Amniotic stem cell (primary cell): Measurements from ENCODE around the gene CDCP2.
"Not testable (repeated sequence)": the region's sequence is repeated elsewhere in the genome, so short reads cannot be mapped to it uniquely, and the experiment has no call there.

Source experiments
- DNase-seq: peaks from one replicate; lab custom pipeline; 2025; lab: John Stamatoyannopoulos, UW

The CDCP2 gene

DNA sequence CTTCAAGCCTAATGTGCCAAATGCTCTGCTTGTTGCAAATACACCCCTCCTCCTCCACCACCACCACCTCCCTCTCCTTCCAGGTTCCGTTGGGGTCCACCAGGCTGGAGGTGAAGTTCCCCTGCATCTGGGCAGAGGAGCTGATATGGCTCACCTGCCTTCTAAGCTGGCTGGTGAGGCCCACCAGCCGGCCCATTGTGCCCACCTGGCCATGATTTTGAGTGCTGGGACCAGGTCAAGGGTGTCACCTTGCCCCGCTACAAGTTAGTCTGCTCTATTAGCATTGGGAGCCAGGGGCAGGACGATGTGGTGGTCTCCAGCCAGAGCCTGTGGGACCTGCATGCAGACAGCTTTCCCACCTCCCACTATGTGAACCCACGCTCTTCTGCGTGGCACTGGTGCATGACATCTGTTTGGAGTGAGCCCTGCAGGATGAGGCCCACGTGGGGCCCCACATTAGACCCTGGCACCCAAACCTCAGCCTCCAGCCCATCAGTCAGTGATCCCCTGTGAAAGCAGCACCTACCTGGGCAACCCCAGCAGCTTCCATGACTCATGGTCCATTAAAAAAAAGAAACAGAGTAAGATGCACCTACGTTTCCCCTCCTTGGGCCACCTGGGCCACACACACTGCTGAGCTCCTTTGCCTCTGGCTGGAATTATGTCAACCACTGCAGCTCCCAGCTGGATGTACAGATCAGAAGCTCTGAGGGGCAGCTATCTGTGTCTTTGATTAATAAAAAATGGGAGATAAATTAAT lies 15.6 kb upstream of the CDCP2 start:
- DNase-seq: no peak

DNA sequence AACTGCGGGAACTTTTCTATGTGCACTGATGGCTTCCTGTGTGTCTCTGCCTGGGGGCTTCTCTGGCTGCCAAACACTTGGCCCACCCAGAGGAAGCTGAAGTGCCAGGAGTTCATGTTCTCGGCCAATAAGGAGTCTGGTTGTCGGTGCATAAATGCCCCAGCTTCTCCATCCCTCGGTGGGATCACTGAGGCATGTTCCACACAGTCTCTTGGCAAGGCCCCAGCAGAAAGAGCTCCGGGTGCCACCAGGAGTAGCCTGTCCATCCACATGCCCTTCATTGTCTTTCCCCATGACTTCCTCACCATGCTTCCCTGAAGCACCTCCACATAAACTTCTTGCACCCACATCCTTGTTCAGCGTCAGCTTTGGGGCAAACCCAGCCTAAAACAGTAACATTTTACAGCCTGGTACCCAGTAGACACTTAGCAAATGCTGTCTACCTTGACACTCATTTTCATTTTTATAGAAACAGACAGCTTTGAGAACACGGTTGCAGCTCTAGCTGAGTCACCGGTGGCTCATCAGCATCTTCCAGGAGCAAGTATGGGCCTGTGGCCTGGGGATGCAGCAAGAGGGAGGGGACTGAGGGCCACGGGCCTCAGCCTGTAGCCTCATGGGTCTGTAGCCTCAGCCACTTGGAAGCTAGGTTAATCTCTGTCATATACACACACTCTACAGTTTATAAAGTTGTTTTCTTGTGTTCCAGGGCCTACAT lies 14.8 kb upstream of the CDCP2 start:
- DNase-seq: no peak

- not testable (repeated sequence) for DNase-seq
These were observed 13.6 kb upstream of the CDCP2 start for GRCh38 chr1:54166357-54166756.

- no peak for DNase-seq
These were observed 12.3 kb upstream of the CDCP2 start for GRCh38 chr1:54165146-54165545.

DNA sequence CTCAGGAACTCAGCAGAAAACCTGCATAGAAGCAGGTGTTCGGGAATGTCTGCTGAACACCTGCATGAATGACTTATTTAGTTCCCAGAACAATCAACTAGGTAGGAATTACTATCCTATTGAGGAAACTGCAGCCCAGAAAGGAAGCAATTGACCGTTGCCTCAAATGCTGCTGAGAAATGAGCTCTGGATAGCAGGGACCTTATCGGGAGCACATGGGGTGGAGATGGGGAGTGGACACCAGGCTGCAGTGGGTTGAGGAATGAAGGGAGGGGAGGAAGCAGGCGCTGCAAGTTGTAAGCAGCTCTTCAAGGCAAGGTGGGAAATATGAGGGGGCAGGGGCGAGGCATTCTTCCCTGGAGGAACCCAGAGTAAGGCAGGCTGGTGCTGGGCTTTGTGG lies 10.8 kb upstream of the CDCP2 start:
- DNase-seq: no peak

DNA sequence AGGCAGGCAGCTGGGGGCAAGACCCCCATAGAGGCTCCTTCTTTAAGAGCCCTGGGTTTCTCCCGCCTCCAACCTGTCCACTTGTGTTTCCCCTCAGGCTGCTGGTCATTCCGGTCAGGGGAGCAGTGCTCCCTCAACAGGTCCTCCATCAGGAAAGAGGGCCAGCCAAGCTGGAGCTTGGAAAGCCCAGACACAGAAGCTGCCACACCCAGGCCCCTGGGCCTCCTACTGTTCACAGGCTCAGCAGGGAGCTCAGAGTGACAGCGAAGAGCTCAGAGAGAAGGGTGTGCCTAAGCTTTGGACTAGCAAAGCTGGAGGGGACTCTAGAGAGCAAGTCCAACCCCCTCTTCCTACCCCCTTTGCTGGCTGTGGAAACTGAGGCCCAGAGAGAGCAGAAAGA lies 10.3 kb upstream of the CDCP2 start:
- no peak for DNase-seq

DNA sequence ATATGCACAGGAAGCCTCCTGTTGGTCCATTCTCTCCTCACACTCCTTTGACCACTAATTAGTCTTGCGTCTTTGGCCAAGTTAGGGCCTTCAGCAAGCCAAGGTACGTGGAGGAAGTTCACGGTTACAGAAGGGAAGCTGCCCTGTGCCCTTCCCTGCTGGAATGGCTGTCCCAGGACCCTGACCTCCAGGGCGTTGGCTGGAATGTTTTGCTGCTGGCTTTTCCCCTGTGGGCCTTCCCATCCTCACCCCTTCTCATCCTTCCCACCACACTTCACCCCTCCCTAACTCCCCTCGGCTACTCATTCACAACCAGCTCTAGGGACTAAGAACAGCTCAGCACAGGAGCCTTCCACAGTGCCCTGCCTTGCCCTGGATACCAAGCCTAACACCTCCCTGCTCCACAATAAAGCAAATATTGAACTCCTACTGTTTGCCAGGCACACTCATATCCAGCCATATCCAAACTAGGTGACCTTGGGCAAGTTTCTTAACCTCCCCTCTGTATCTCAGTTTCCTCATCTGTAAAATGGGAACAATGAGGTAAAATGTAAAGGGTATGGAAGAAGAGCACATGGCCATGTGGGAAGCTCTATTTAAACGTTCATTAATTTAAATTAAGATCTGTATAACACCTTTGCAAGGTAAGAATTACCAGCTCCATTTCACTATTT lies 8.8 kb upstream of the CDCP2 start:
- DNase-seq: no peak

- no peak for DNase-seq
These were observed 7.6 kb upstream of the CDCP2 start for GRCh38 chr1:54160351-54160750.

GRCh38 chr1:54159733-54160316 lies 7.0 kb upstream of the CDCP2 start:
- DNase-seq: no peak

- no peak for DNase-seq
These were observed 5.3 kb upstream of the CDCP2 start for GRCh38 chr1:54158071-54158470.

- DNase-seq: no peak
These were observed 4.6 kb upstream of the CDCP2 start for GRCh38 chr1:54157401-54157800.

GRCh38 chr1:54156986-54157385 lies 4.2 kb upstream of the CDCP2 start:
- DNase-seq: no peak

DNA sequence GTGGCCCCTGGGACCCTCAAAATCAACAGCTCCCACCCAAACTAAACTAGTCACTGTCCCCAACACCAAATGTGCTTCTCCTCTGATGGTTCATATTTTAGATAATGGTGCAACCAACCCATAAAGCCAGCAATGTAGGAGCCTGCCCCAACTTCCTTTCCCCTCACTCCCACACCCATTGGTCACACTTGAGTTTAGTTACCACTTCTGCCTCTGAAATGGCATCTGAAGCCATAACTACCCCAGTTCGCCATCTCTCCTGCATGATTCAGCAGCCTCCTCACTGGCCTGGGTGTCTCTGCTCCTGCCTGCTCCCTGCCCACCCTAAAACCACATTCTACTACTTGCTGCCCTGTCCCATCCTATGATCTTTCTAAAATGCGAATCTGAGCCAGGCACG lies 3.4 kb upstream of the CDCP2 start:
- DNase-seq: no peak

DNA sequence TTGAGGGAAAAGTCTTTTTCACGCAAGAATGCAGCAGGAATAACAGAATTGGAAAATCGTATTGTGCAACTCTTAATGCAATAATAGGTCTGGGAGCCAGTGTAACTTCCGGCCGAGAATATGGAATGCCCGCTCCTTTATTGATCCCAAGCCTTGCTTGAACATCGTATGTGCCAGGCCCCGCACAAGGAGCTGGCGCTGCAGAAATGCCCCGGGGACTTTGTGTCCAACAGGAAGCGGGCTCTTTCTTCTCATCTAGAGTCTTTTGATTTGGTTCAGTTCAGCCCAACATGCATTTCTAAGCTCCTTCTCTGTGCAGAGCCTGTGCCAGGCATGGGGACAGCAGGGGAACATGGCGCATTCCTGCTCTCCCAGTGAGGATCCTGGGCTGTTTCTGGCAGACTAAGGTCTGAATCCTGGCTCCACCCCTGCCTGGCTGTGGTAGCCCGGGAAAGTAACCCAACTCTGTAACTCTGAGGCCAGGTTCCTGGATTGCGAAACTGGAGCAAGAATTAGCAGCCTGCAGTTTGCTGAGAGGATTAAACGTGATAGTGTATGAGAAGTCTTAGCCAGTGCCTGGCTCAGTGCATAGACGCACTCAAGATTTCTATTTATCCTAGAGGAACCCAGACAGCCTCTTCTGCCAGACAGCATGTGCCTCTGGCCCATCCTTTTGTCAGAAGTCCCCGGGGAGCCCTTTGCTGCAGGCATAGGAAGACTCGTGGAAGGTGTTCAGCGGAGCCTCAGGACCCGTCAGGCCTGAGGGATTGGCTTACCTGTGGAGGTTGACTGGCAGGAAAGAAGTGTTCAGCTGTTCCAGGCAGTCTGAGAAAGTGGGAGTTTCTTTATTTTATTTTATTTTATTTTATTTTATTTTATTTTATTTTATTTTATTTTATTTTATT lies 987 bp upstream of the CDCP2 start:
- DNase-seq: peak; percentile 27

- no peak for DNase-seq
These were observed 1.8 kb downstream of the CDCP2 start for GRCh38 chr1:54151013-54151412.

GRCh38 chr1:54149734-54150133 lies 3.1 kb downstream of the CDCP2 start:
- no peak for DNase-seq

DNA sequence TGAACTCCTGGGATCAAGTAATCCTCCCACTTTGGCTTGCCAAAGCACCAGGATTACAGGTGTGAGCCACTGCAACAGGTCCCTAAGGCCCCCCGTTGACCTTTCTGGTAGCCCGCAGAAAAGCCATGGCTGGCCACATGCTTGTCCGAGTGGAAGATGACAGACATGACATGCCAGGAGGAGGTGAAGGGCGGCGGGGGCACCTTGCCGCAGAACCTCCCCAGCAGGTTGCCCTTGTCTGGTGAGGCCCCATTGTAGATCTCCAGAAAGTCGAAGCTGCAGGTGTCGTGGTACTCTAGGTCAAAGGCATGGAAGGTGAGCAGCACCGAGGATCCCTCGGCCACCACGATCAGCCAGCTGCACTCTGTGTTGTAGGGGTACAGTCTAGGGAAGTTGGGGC lies 8.4 kb downstream of the CDCP2 start:
- DNase-seq: no peak

GRCh38 chr1:54142146-54142900 lies 10.5 kb downstream of the CDCP2 start:
- DNase-seq: no peak

DNA sequence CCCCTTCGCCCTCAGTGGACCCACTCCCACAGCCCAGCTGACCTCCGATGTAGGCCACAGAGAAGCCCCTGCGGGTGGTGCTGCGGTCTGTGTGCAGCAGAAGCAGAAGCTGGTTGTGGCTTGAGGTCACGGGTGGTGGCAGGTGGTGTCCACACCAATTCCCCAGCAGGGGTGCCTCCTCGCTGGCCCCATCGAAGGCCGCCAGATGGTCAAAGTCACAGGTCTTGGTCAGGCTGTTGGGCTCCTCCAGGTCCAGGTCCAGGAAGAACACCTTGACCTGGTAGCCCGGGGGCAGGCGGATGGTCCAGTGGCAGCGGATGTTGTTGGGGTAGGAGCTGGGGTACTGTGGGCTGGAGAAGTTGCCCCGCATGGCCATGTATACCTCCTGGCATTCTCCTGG lies 13.1 kb downstream of the CDCP2 start:
- no peak for DNase-seq

DNA sequence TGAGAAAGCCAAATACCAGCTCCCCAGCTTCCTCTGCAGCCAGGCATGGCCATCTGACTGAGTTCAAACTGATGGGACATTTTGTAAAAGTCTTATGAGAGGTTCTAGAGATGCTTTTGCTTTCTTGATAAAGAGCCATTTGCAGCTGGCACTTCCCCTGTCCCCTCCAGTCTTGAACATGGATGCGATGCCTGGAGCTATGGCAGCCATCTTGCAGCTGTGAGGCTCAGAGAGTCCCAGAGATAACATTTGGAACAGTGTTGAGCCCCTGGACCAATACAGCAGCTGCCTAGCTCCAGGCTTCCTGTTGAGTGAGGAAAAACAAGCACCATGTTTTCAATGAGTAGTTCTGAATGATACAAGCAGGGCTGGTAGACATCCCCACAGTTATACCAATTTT lies 13.8 kb downstream of the CDCP2 start:
- DNase-seq: no peak

DNA sequence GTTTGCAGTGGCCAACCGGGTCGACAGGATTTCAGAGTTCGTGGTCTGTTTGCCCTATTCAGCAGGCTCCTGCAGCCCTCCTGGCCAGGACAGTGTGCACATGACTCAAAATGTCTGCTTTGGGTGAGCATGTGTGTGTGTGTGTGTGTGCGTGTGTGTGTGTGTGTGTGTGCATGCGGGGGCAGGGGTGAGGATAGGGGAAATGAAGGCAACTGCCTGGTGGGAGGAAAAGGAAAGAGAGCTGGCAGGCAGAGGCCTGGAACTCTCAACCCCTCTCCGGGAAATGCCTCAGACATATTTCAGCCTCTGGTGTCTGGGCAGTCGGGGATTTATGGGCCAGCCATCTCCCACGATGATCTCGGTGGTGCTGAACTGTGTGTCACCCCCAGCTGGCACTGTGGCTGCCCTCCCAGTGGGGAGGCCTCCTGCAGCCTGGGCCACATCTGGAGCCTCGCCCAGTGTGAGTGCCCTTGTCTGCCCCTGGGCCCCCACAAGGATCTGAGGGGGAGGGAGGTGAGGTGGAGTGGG lies 15.2 kb downstream of the CDCP2 start:
- DNase-seq: no peak
